ENCODE results near the gene DMD.

The DMD gene

DNA sequence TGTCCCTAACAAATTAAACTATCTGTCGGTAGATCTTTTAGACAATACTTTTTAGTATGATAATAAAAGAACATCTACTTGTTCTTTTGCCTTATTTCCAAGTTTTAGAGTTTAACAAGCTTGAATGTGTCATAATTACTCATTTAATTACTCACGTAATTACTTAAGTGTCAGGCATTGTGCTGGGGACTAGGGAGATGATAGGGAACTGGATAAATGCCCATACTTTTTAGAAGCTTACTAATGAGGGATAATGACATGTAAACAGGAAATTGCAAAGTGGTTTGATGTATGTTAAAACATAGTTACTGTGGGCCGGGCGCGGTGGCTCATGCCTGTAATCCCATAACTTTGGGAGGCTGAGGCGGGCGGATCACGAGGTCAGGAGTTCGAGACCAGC is 158.3 kb downstream of the DMD start:
- H3K4me3 ChIP-seq (ENCODE audit: low read depth, low read length), result no peak overlapping the region
- DNase-seq (ENCODE audit: low read depth), result no peak
- TF ChIP-seq, protein P1, sequence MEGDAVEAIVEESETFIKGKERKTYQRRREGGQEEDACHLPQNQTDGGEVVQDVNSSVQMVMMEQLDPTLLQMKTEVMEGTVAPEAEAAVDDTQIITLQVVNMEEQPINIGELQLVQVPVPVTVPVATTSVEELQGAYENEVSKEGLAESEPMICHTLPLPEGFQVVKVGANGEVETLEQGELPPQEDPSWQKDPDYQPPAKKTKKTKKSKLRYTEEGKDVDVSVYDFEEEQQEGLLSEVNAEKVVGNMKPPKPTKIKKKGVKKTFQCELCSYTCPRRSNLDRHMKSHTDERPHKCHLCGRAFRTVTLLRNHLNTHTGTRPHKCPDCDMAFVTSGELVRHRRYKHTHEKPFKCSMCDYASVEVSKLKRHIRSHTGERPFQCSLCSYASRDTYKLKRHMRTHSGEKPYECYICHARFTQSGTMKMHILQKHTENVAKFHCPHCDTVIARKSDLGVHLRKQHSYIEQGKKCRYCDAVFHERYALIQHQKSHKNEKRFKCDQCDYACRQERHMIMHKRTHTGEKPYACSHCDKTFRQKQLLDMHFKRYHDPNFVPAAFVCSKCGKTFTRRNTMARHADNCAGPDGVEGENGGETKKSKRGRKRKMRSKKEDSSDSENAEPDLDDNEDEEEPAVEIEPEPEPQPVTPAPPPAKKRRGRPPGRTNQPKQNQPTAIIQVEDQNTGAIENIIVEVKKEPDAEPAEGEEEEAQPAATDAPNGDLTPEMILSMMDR (conservative IDR thresholded peaks at IDR 0.05; ENCODE audit: low read depth, low read length), result no peak

DNA sequence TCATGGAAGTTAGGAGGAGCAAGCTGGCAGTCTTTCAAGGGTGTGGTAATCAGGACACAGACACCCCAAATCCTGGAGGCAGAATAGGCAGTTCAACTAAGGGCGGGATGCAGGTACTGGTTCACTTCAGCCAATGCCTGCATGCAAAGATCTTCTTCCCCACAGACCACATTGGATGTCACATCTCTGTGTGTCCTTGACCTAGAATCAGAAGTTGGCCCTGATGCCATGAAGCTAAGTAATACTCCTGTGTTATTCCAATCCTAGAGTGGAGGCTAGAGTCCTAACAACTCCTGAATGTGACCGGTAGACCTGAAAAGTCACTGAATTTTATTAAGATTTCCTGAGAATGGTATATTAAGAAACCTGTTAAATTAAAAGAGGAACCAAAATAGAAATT is 165.5 kb downstream of the DMD start:
- TF ChIP-seq, protein P1 (conservative IDR thresholded peaks at IDR 0.05; ENCODE audit: low read depth, low read length), result no peak
- DNase-seq (ENCODE audit: low read depth), result no peak
- H3K4me3 ChIP-seq (ENCODE audit: low read depth, low read length), result no peak overlapping the region

DNA sequence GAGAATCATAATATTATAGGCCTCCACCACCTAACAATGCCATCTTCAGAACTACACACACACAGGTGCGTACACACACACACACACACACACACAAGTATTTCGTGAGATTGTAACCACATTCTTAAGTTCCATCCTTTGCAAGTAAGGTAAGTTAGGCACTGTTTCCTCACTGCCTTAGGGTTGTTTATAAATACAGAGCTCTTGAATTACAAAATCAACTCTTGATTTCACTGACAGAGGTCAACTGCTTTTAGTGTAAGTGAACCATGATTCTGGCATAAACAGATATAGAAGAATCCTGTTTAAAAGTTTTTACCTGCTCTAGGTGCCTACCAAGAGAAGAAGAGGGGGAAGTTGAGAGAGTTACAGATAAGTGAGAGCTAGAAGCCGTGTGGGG is 166.1 kb downstream of the DMD start:
- H3K4me3 ChIP-seq (ENCODE audit: low read depth, low read length), result no peak overlapping the region
- TF ChIP-seq, protein P1 (conservative IDR thresholded peaks at IDR 0.05; ENCODE audit: low read depth, low read length), result no peak
- no peak for DNase-seq (ENCODE audit: low read depth)

DNA sequence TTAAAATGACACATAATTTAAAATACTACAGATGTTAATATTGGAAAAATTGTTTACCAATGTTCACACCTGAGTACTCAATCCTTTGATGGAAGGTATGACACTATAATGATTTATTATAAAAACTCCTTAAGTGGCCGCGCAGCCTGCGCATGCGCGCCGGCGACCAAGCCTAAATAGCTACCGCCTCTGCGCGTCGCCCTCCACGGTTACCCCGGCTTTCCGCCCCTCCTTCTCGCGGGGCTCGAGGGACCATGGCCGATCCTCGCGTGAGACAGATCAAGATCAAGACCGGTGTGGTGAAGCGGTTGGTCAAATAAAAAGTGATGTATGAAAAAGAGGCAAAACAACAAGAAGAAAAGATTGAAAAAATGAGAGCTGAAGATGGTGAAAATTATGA is 170.2 kb downstream of the DMD start:
- DNase-seq (ENCODE audit: low read depth), result no peak
- TF ChIP-seq, protein P1 (conservative IDR thresholded peaks at IDR 0.05; ENCODE audit: low read depth, low read length), result no peak
- H3K4me3 ChIP-seq (ENCODE audit: low read depth, low read length), result no peak overlapping the region

DNA sequence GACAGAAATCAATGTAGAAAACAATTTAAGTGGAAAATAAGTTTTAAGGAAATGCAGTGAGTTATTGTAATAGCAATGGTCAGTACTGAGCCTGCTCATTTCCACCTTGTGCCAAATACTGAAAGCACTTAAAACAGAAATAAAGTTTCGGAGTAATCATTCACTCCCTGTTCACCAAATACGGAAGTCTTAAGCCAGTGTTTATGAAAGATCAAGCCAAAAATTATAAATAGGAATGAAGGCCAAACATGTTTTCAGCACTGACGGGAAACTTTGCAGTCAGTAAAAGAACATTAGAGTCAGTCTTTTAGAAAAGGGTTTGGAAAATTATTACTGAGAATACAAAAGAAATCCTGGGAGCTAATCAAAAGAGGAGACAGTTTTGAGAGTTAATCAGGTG is 178.6 kb downstream of the DMD start:
- TF ChIP-seq, protein P1 (conservative IDR thresholded peaks at IDR 0.05; ENCODE audit: low read depth, low read length), result no peak
- no peak overlapping the region for H3K4me3 ChIP-seq (ENCODE audit: low read depth, low read length)
- no peak for DNase-seq (ENCODE audit: low read depth)

DNA sequence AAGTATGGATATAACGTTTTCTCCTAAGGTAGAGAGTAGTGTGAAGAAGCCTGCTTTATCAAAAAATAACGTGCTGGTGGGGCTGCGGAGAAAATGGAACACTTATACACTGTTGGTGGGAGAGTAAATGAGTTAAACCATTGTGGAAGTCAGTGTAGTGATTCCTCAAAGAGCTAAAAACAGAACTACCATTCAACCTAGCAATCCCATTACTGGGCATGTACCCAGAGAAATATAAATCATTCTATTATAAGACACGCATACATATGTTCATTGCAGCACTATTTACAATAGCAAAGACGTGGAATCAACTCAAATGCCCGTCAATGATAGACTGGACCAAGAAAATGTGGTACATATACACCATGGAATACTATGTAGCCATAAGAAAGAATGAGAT is 196.4 kb downstream of the DMD start:
- no peak overlapping the region for H3K4me3 ChIP-seq (ENCODE audit: low read depth, low read length)
- DNase-seq (ENCODE audit: low read depth), result no peak
- TF ChIP-seq, protein P1 (conservative IDR thresholded peaks at IDR 0.05; ENCODE audit: low read depth, low read length), result no peak

DNA sequence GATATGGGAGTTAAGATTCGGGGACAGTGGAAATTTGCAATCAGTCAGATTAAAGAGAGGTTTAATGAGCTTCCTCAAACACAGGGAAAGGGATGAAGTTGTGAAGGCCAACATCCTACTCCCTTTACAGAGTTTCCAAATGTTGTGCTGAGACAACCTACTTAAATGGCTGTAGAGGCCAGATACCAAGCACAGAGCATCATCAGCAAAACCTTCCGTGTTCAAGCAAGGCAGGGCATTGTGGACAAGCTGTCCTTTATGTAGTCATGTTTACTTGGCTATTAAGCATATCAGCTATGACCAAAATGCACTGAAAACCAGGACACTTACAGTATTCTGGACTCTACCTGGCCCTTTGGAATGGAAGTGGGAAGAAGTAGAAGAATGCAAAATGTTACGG is 197.3 kb downstream of the DMD start:
- TF ChIP-seq, protein P1 (conservative IDR thresholded peaks at IDR 0.05; ENCODE audit: low read depth, low read length), result no peak
- no peak for DNase-seq (ENCODE audit: low read depth)
- no peak overlapping the region for H3K4me3 ChIP-seq (ENCODE audit: low read depth, low read length)
